Mesenchymal stem cell (in vitro differentiated cells and primary cell): Measurements from ENCODE around the gene DUS2.

Experiments
- DNase-seq: peaks from one replicate; pipeline ENCODE4 v3.0.0-alpha.2; 2013
- H2AFZ ChIP-seq: one replicate; pipeline ENCODE4 v1.6.1; 2013; ENCODE audit warnings: low read depth, mild to moderate bottlenecking, control low read depth, inconsistent platforms, low read length, moderate library complexity
- H2AK5ac ChIP-seq: 2 replicates; pipeline ENCODE4 v1.6.1; 2013; ENCODE audit warnings: low read length, moderate library complexity, mild to moderate bottlenecking, inconsistent platforms; ENCODE audit not compliant: severe bottlenecking
- H2BK120ac ChIP-seq: one replicate; pipeline ENCODE4 v1.6.1; 2013; ENCODE audit warnings: low read depth, mild to moderate bottlenecking, inconsistent platforms, low read length, moderate library complexity
- H2BK12ac ChIP-seq, 2 experiments: one replicate each; pipeline ENCODE4 v1.6.1; 2013; ENCODE audit warnings: inconsistent platforms in 2 of 2, low read length in 2 of 2, mild to moderate bottlenecking in 2 of 2, moderate library complexity in 2 of 2, control low read depth in 1 of 2
- H2BK15ac ChIP-seq: one replicate; pipeline ENCODE4 v1.6.1; 2013; ENCODE audit warnings: mild to moderate bottlenecking, low read depth, inconsistent platforms; ENCODE audit not compliant: poor library complexity, severe bottlenecking
- H2BK5ac ChIP-seq: 2 replicates; pipeline ENCODE4 v1.6.1; 2013; ENCODE audit warnings: low read depth, mild to moderate bottlenecking, low read length, control low read depth, inconsistent platforms; ENCODE audit not compliant: poor library complexity, severe bottlenecking
- H3K14ac ChIP-seq, 2 experiments: one replicate each; pipeline ENCODE4 v1.6.1; 2013; ENCODE audit warnings: inconsistent platforms in 2 of 2, low read length in 2 of 2, control low read depth in 1 of 2, mild to moderate bottlenecking in 1 of 2, moderate library complexity in 1 of 2
- H3K18ac ChIP-seq, 2 experiments: one replicate each; pipeline ENCODE4 v1.6.1; 2013; ENCODE audit warnings: inconsistent platforms in 2 of 2, low read length in 2 of 2, control low read depth in 1 of 2, low read depth in 1 of 2, mild to moderate bottlenecking in 1 of 2
- H3K23ac ChIP-seq, 2 experiments: one replicate each; pipeline ENCODE4 v1.6.1; 2013; ENCODE audit warnings: inconsistent platforms in 2 of 2, low read length in 2 of 2, mild to moderate bottlenecking in 2 of 2, moderate library complexity in 2 of 2, control low read depth in 1 of 2
- H3K27ac ChIP-seq: 2 replicates; pipeline ENCODE4 v1.5.1; 2013; ENCODE audit warnings: mild to moderate bottlenecking, moderate library complexity, low read length, control low read depth, inconsistent platforms; ENCODE audit not compliant: poor library complexity, severe bottlenecking
- H3K27me3 ChIP-seq, 2 experiments: 2 replicates each; pipeline versions ENCODE4 v1.6.1 to v1.7.0; 2013; ENCODE audit warnings: low read length in 2 of 2, mild to moderate bottlenecking in 2 of 2, moderate library complexity in 2 of 2, control low read depth in 1 of 2, inconsistent platforms in 1 of 2; ENCODE audit not compliant: control insufficient read depth in 1 of 2, insufficient read depth in 1 of 2
- H3K36me3 ChIP-seq, 2 experiments: 2 replicates each; pipeline versions ENCODE4 v1.6.1 to v1.7.0; 2013; ENCODE audit warnings: low read length in 2 of 2, control low read depth in 1 of 2, inconsistent platforms in 1 of 2, low read depth in 1 of 2, mild to moderate bottlenecking in 1 of 2; ENCODE audit not compliant: insufficient read depth in 2 of 2, control insufficient read depth in 1 of 2
- H3K4ac ChIP-seq, 2 experiments: one replicate each; pipeline ENCODE4 v1.6.1; 2013; ENCODE audit warnings: inconsistent platforms in 2 of 2, low read length in 2 of 2, mild to moderate bottlenecking in 2 of 2, moderate library complexity in 2 of 2, control low read depth in 1 of 2, low read depth in 1 of 2
- H3K4me1 ChIP-seq: 2 replicates; pipeline ENCODE4 v1.6.1; 2013; ENCODE audit warnings: low read depth, low read length, control low read depth; ENCODE audit not compliant: control insufficient read depth, insufficient read depth
- H3K4me2 ChIP-seq: 2 replicates; pipeline ENCODE4 v1.6.1; 2013; ENCODE audit warnings: low read length, mild to moderate bottlenecking, inconsistent platforms; ENCODE audit not compliant: poor library complexity, severe bottlenecking
- H3K4me3 ChIP-seq, 2 experiments: 2 replicates each; pipeline versions ENCODE4 v1.5.1 to v1.7.0; 2013; ENCODE audit warnings: low read length in 2 of 2, mild to moderate bottlenecking in 2 of 2, control low read depth in 1 of 2, low read depth in 1 of 2; ENCODE audit not compliant: insufficient read depth in 1 of 2
- H3K79me1 ChIP-seq: replicated peaks from 2 replicates; pipeline ENCODE4 v1.6.1; 2013; ENCODE audit warnings: mild to moderate bottlenecking, control low read depth, low read length, inconsistent platforms; ENCODE audit not compliant: poor library complexity, severe bottlenecking
- H3K9ac ChIP-seq: 2 replicates; pipeline ENCODE4 v1.7.0; 2013; ENCODE audit warnings: mild to moderate bottlenecking, low read length, moderate library complexity
- H3K9me3 ChIP-seq: 2 replicates; pipeline ENCODE4 v1.7.0; 2013; ENCODE audit warnings: mild to moderate bottlenecking, low read length; ENCODE audit not compliant: control insufficient read depth
- H4K8ac ChIP-seq: one replicate; pipeline ENCODE4 v1.6.1; 2013; ENCODE audit warnings: inconsistent platforms, mild to moderate bottlenecking, low read length, moderate library complexity
- H4K91ac ChIP-seq: one replicate; pipeline ENCODE4 v1.6.1; 2013; ENCODE audit warnings: mild to moderate bottlenecking, low read length, inconsistent platforms
- WGBS: methylation state at CpG from one replicate; pipeline ENCODE4 v1.1.7; 2013; ENCODE audit warnings: mixed read lengths; 5-methylcytosine and 5-hydroxymethylcytosine counted together

Gene DUS2

DNA sequence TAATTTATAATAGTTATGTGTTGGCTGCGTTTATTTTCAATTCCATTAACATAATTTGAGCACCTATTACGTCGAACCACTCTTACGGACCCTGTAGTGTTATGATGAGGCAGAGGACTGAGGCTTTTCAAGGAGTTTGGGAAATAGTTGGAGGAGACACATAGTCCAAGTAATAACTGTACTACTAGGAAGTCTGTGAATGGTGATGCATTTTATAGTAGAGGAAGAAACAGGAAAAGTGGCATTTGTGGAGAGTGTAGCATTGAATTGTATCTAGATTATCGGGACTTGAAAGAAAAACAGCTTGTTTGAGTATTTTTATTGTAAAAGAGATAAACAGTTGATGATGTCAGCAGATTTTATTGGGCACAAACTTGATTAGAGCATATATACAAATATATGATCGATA, 63.8 kb downstream of the DUS2 start:
- Histone ChIP-seq H2BK15ac (no peak overlapping the region), H3K9me3 (no peaks in the 10 kb centered on the region), H4K8ac (no peak overlapping the region), H3K4me1 (peaks cover 12% of the 10 kb centered on the region), H3K18ac (no peak overlapping the region), H3K23ac (no peak overlapping the region), H3K9ac (peak overlapping the region; percentile 95), H2BK12ac (no peak overlapping the region), H3K14ac (no peak overlapping the region), H3K36me3 (no peaks in the 10 kb centered on the region), H3K27me3 (no peaks in the 10 kb centered on the region), H3K79me1 (no peaks in the 10 kb centered on the region), H3K27ac (peak overlapping the region; percentile 23), H2BK120ac (no peak overlapping the region), H3K4me3 (peak overlapping the region in 1 of 2 experiments; percentile 93), H3K4me2 (peak overlapping the region; percentile 92), H3K4ac (no peak overlapping the region), H2AK5ac (no peak overlapping the region), H2AFZ (no peak overlapping the region), H4K91ac (no peak overlapping the region), H2BK5ac (no peak overlapping the region)
- WGBS, result 40% methylated on average over 4 of the region's 6 CpGs
- DNase-seq, result peak; percentile 41

- H3K4me1 ChIP-seq, result peaks cover 15% of the 10 kb centered on the region
- peaks cover 1% of the 10 kb centered on the region for H3K79me1 ChIP-seq
- H3K27ac ChIP-seq, result no peak overlapping the region
- no peak overlapping the region for H2AK5ac ChIP-seq
- no peaks in the 10 kb centered on the region for H3K9me3 ChIP-seq
- H3K4me2 ChIP-seq, result no peak overlapping the region
- H3K4ac ChIP-seq, result no peak overlapping the region
- no peak overlapping the region for H2BK12ac ChIP-seq
- no peak overlapping the region for H3K14ac ChIP-seq
- no peak for DNase-seq
- no peak overlapping the region for H2AFZ ChIP-seq
- no peak overlapping the region for H2BK15ac ChIP-seq
- H4K91ac ChIP-seq, result no peak overlapping the region
- H3K36me3 ChIP-seq, result no peaks in the 10 kb centered on the region
- H3K23ac ChIP-seq, result no peak overlapping the region
- H2BK120ac ChIP-seq, result no peak overlapping the region
- H3K27me3 ChIP-seq, result no peaks in the 10 kb centered on the region
- peak overlapping the region; percentile 95 for H3K9ac ChIP-seq
- H2BK5ac ChIP-seq, result no peak overlapping the region
- H4K8ac ChIP-seq, result no peak overlapping the region
- peak overlapping the region in 1 of 2 experiments; percentile 93 for H3K4me3 ChIP-seq
- 93% methylated on average over 2 of the region's 2 CpGs for WGBS
- no peak overlapping the region for H3K18ac ChIP-seq
Observed at GRCh38 chr16:68087688-68088087, 64.6 kb downstream of the DUS2 start.

- WGBS, result 96% methylated on average over 6 of the region's 9 CpGs
- peaks cover 1% of the 10 kb centered on the region for H3K79me1 ChIP-seq
- no peak overlapping the region for H2BK12ac ChIP-seq
- H2BK15ac ChIP-seq, result no peak overlapping the region
- no peak overlapping the region for H3K4ac ChIP-seq
- no peak overlapping the region for H4K91ac ChIP-seq
- no peak overlapping the region for H3K18ac ChIP-seq
- H2BK5ac ChIP-seq, result no peak overlapping the region
- H3K4me2 ChIP-seq, result no peak overlapping the region
- H3K27me3 ChIP-seq, result no peaks in the 10 kb centered on the region
- no peak overlapping the region for H3K14ac ChIP-seq
- H3K36me3 ChIP-seq, result no peaks in the 10 kb centered on the region
- H3K27ac ChIP-seq, result no peak overlapping the region
- H2AK5ac ChIP-seq, result no peak overlapping the region
- no peak overlapping the region for H4K8ac ChIP-seq
- H3K9ac ChIP-seq, result peak overlapping the region; percentile 95
- no peak for DNase-seq
- H2BK120ac ChIP-seq, result no peak overlapping the region
- H3K9me3 ChIP-seq, result no peaks in the 10 kb centered on the region
- no peak overlapping the region for H2AFZ ChIP-seq
- peaks cover 15% of the 10 kb centered on the region for H3K4me1 ChIP-seq
- no peak overlapping the region for H3K23ac ChIP-seq
- H3K4me3 ChIP-seq, result peak overlapping the region in 1 of 2 experiments; percentile 93
Observed at GRCh38 chr16:68088130-68088972, 65.3 kb downstream of the DUS2 start.

DNA sequence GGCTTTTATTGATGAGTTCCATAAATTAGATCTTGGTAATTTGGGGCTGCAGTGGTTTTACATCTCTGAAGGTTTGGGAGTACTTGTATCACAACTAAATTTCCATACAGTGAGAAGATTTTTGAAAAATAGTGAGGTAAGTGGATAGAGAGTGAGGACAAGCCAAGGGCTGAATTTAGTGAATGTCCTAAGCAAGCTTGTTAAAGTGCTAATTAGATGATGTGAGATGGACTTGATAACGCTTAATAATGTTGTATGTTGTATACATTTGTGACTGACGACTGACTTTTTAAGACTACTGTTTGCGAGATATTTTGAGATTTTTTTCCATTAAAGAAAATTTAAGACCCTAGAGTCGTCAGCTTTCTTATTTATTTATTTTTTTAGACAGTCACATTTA, 66.0 kb downstream of the DUS2 start:
- Histone ChIP-seq H3K23ac (no peak overlapping the region), H4K91ac (no peak overlapping the region), H3K79me1 (peaks cover 1% of the 10 kb centered on the region), H2BK5ac (no peak overlapping the region), H4K8ac (no peak overlapping the region), H3K27ac (no peak overlapping the region), H2BK12ac (no peak overlapping the region), H3K4me1 (peaks cover 8% of the 10 kb centered on the region), H2AK5ac (no peak overlapping the region), H3K9ac (no peak overlapping the region), H3K27me3 (no peaks in the 10 kb centered on the region), H3K4ac (no peak overlapping the region), H3K14ac (no peak overlapping the region), H2AFZ (no peak overlapping the region), H3K18ac (no peak overlapping the region), H2BK15ac (no peak overlapping the region), H3K36me3 (no peaks in the 10 kb centered on the region), H2BK120ac (no peak overlapping the region), H3K4me2 (no peak overlapping the region), H3K4me3 (no peak overlapping the region), H3K9me3 (no peaks in the 10 kb centered on the region)
- no peak for DNase-seq
- WGBS, result 86% methylated on average over 1 of the region's 4 CpGs
